NCI-H526 treated with DMSO at 0.1 percent for 48 hours (cell line): ENCODE results near the gene OR6C3.
"Not testable (repeated sequence)": the region's sequence is repeated elsewhere in the genome, so short reads cannot be mapped to it uniquely, and the experiment has no call there.

Experiments
- DNase-seq: peaks from one replicate; lab custom pipeline; 2025; lab: John Stamatoyannopoulos, UW

OR6C3 gene

GRCh38 chr12:55330446-55330845 lies at the start of gene OR6C3:
TSS of gene OR6C3 (plus strand) at chr12:55330746. CDS start at chr12:55331701, 955 bp downstream.
- DNase-seq = no peak

- DNase-seq = no peak
Observed at GRCh38 chr12:55280991-55281390, 49.6 kb upstream of the OR6C3 start.

- DNase-seq = no peak
Observed at GRCh38 chr12:55289999-55290398, 40.5 kb upstream of the OR6C3 start.

- DNase-seq = no peak
Observed at GRCh38 chr12:55296469-55296868, 34.1 kb upstream of the OR6C3 start, which contains the start of gene OR6C6. TSS of gene OR6C6 (minus strand) at chr12:55296569. CDS start at chr12:55295232, 1,337 bp downstream.

- no peak for DNase-seq
Observed at GRCh38 chr12:55314043-55314442, 16.5 kb upstream of the OR6C3 start, which contains the start of gene OR6C1. TSS of gene OR6C1 (plus strand) at chr12:55314343. CDS start at chr12:55320600, 6,257 bp downstream.

- DNase-seq = no peak
Observed at GRCh38 chr12:55320201-55320600, 10.3 kb upstream of the OR6C3 start.

GRCh38 chr12:55325801-55326200 lies 4.7 kb upstream of the OR6C3 start:
- DNase-seq = not testable (repeated sequence)

GRCh38 chr12:55336002-55336401 lies 5.5 kb downstream of the OR6C3 start:
- DNase-seq = no peak

- DNase-seq = not testable (repeated sequence)
Observed at GRCh38 chr12:55355338-55355737, 24.8 kb downstream of the OR6C3 start.

- DNase-seq = no peak
Observed at GRCh38 chr12:55362675-55363074, 32.1 kb downstream of the OR6C3 start, which contains the start of gene OR6C75. TSS of gene OR6C75 (plus strand) at chr12:55362975. CDS start at chr12:55365111, 2,136 bp downstream.

- no peak for DNase-seq
Observed at GRCh38 chr12:55365086-55365485, 34.5 kb downstream of the OR6C3 start.

- no peak for DNase-seq
Observed at GRCh38 chr12:55372521-55372920, 42.0 kb downstream of the OR6C3 start.
